Small intestine (tissue), 7 donors: Measurements from ENCODE around the gene SYF2. TPM values are rescaled to one million over a fixed set of nuclear protein-coding genes. Genes with fewer than 3 reads are reported as not detected.

Experiments used
- DNase-seq, 2 donors: peaks; one replicate each; pipeline versions ENCODE4 v3.0.0 to v3.0.0-alpha.2; 2013
- FAIRE-seq: peaks from 2 replicates; lab custom pipeline; 2012; peaks lifted over from hg19 to GRCh38; lab: Jason Lieb, UNC
- H3K27ac ChIP-seq, 3 donors: one replicate each; pipeline ENCODE4 v1.5.1; 2013; ENCODE audit warnings: low read length in 2 of 3, mild to moderate bottlenecking in 2 of 3, control low read depth in 1 of 3, inconsistent platforms in 1 of 3, low read depth in 1 of 3, moderate library complexity in 1 of 3
- H3K27me3 ChIP-seq, 3 donors: one replicate each; pipeline ENCODE4 v1.6.1; 2013; ENCODE audit warnings: low read length in 3 of 3, inconsistent platforms in 1 of 3; ENCODE audit not compliant: control insufficient read depth in 3 of 3, insufficient read depth in 3 of 3
- H3K36me3 ChIP-seq, 3 donors: one replicate each; pipeline ENCODE4 v1.6.1; 2013; ENCODE audit warnings: low read length in 3 of 3, inconsistent platforms in 1 of 3, low read depth in 1 of 3, mild to moderate bottlenecking in 1 of 3, moderate library complexity in 1 of 3; ENCODE audit not compliant: control insufficient read depth in 3 of 3, insufficient read depth in 2 of 3
- H3K4me1 ChIP-seq, 3 donors: one replicate each; pipeline ENCODE4 v1.6.1; 2013; ENCODE audit warnings: low read length in 2 of 3, inconsistent platforms in 1 of 3, low read depth in 1 of 3, mild to moderate bottlenecking in 1 of 3, moderate library complexity in 1 of 3; ENCODE audit not compliant: control insufficient read depth in 3 of 3, insufficient read depth in 2 of 3
- H3K4me3 ChIP-seq, 3 donors: one replicate each; pipeline ENCODE4 v1.5.1; 2013; ENCODE audit warnings: low read length in 3 of 3, control low read depth in 1 of 3, inconsistent platforms in 1 of 3, low read depth in 1 of 3, mild to moderate bottlenecking in 1 of 3, moderate library complexity in 1 of 3
- H3K9me3 ChIP-seq, 2 donors: one replicate each; pipeline ENCODE4 v1.6.1; 2013; ENCODE audit warnings: low read depth in 1 of 2, low read length in 1 of 2; ENCODE audit not compliant: control insufficient read depth in 2 of 2, insufficient read depth in 1 of 2
- WGBS, 3 donors: extraction: QIAGEN DNeasy Blood & Tissue Kit; methylation state at CpG; one replicate each; pipeline ENCODE4 v1.1.7; 2013; 5-methylcytosine and 5-hydroxymethylcytosine counted together
- polyA plus RNA-seq, 4 donors: library from polyadenylated mRNA; stranded (reverse) in 3 of 4; unstranded in 1 of 4; fragments of 200-250 nt in 3 of 4; fragments of 120-200 nt in 1 of 4; gene quantifications; one replicate each; pipeline versions ENCODE4 v1.2.1 to v1.2.3, GENCODE V29; 2013
- donor health status: healthy with polysubstance abuse.
- donor health status: control.
- donor health status: control.
- donor health status: Bipolar disorder and iron deficiency.
- donor health status: healthy.

The SYF2 gene
- polyA plus RNA-seq, 4 donors, result 68.6 to 136 (median 93.1) TPM

DNA sequence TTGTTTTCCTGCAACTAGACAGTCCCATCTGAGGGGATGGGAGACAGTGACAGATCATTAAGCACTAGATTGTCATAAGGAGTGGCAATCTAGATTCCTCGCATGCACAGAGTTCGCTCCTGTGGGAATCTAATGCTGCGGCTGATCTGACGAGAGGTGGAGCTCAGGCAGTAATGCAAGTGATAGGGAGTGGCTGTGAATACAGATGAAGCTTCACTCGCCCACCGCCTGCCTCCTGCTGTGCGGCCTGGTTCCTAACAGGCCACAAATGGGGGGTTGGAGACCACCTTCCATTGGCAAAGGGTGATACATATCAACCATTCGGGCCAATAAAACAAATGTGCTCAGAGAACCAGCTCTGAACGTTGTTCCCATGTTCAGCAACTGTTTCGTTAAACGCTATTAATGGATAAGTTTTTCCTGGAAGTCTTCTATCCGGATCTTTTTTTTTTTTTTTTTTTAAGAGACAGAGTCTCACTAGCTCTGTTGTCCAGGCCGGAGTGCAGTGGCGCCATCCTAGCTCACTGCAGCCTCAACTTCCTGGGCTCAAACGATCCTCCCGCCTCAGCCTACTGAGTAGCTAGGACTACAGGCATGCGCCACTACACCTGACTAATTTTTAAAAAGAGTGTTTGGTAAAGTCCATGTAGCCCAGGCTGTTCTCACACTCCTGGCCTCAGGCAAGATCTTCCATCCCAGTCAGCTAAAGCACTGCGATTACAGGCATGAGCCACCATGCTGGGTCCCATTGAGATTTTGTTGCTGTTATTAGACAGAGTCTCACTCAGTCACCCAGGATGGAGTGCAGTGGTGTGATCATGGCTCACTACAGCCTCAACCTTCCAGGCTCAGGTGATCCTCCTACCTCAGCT lies 23.6 kb upstream of the SYF2 start:
- DNase-seq (no peak), FAIRE-seq (no peak)
- Histone ChIP-seq H3K4me3 (no peak overlapping the region), H3K9me3 (no peaks in the 10 kb centered on the region), H3K36me3 (no peaks in the 10 kb centered on the region), H3K27me3 (no peaks in the 10 kb centered on the region), H3K4me1 (no peaks in the 10 kb centered on the region), H3K27ac (no peak overlapping the region)
- 66 to 83% (median 74%) methylated on average over 18 of the region's 18 CpGs for WGBS, 3 donors

DNA sequence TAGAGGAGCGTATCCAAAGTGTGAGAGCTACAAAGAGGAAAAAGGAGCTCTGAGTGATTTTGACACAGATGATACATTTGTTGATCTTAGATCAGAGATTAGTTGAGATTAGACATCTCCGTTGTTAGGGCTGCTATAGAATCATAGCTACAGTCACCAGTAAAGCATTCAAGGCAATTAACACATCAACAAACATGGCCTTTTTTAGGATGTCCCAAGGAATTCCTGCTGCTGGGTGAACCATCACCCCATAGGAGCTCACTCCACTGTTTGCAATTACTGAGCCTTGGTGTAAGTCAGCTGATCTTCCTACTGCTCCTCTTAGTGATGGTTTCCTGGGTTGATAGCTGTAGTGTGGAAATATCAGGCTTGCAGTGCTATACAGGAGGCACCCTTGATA lies 21.6 kb upstream of the SYF2 start:
- Histone ChIP-seq H3K27me3 (no peaks in the 10 kb centered on the region), H3K4me1 (no peaks in the 10 kb centered on the region), H3K9me3 (no peaks in the 10 kb centered on the region), H3K36me3 (no peaks in the 10 kb centered on the region), H3K27ac (peak overlapping the region in 1 of 3 donors; percentile 12), H3K4me3 (no peak overlapping the region)
- FAIRE-seq (no peak), DNase-seq (no peak)
- WGBS, 3 donors, result 78 to 87% (median 87%) methylated on average over 2 of the region's 2 CpGs

DNA sequence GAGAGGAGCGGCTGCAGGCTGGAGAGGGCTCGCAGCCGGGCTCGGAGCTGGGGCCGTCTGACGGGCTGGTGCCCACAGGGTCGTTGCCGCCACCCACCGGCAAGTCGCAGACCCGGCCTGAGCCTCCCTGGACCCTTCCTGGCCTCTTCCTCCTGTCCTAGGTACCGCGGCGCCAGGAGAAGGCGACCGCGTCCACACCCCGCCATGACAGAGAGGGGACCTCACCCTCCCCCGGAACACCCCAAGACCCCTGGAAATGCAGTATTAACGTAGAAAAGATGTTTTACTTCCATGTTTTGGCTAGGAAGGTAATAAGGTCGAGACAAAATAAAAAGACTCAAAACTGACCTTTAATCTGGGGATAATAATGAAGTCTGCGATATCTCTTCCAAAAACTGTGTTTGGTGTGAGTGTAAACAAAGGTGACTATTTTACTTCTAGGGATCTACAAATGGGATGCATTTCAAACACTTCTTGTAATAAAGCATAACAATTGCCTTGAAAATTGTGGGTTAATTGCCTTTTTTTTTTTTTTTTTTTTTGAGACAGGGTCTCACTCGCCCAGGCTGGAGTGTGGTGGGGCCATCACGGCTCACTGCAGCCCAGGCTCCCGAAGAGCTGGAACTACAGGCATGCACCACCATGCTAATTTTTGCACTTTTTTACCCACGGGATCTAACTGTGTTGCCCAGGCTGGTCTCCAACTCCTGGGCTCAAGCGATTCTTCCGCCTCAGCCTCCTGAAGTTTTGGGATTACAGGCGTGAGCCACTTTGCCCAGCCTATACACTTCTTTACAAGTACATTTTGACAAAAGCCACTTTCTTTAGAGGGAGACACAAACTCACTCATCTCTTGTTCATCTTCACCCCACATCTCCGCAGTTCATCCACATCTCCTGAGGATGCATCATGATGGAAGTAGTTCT lies 15.8 kb upstream of the SYF2 start:
- Histone ChIP-seq H3K4me1 (peaks cover 0 to 6% (median 5%) of the 10 kb centered on the region in 3 donors), H3K36me3 (peaks cover 3 to 10% (median 10%) of the 10 kb centered on the region in 3 donors), H3K27me3 (no peaks in the 10 kb centered on the region), H3K27ac (peak overlapping the region; percentile 57 to 100 (median 99)), H3K9me3 (no peaks in the 10 kb centered on the region), H3K4me3 (peak overlapping the region; percentile 50 to 97 (median 91))
- WGBS, 3 donors, result 21 to 24% (median 21%) methylated on average over 29 to 30 of the region's 30 CpGs
- no peak for FAIRE-seq
- DNase-seq, result no peak

DNA sequence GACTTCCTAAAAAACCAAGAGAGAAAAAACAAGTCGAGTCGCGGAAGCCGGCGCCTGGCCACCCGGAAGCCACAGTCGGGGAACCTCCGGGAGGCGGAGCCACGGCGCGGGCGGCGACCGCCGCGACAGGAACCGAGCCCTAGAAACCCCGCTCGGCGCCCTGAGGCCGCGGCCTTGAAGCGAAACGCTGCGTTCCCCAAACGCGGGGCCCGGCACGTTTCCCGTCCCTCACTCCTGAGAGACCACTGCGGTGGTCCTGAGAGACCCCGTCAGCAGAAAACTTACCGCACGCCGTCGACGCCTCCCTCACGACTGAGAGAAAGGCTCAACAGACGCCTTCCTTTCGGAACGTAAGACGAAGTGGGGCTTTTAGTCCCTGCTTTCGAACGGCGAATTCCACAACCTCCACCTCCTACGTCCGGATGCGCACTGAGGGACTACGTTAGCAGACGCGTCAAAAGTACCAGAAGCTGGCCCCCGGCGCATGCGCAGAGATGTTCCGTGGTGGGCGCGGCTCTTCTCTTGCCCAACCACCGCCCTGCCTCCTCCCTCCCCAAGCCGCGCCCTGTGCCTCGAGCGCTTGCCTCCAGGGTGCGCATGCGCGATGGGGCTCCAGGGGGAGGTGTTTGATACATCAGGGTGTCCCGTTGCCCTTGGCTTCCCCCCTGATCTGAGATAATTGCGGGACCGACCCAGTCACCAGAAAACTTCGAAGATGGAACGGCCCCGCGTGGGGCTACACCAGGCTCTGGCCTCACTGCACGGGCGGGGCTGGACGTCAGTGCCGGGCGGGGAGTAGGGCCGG lies 14.9 kb upstream of the SYF2 start, which contains the start of gene RSRP1:
RSRP1 (minus strand) TSS at position 431 of the 805 bp plus-strand sequence. CDS start 491 bp downstream, outside the sequence.
- H3K9me3 ChIP-seq, result no peaks in the 10 kb centered on the region
- H3K27ac ChIP-seq, result peak within 1 kb of the TSS; percentile 99 to 100 (median 100)
- H3K27me3 ChIP-seq, result no peaks in the 10 kb centered on the region
- peaks cover 7 to 14% (median 14%) of the 10 kb centered on the region in 3 donors for H3K36me3 ChIP-seq
- DNase-seq (peak; percentile 99 to 100), FAIRE-seq (no peak)
- H3K4me3 ChIP-seq, result peak within 1 kb of the TSS; percentile 85 to 97 (median 91)
- WGBS, 3 donors, result 0% methylated on average over 69 to 79 of the region's 79 CpGs
- peaks cover 0 to 6% (median 5%) of the 10 kb centered on the region in 3 donors for H3K4me1 ChIP-seq

DNA sequence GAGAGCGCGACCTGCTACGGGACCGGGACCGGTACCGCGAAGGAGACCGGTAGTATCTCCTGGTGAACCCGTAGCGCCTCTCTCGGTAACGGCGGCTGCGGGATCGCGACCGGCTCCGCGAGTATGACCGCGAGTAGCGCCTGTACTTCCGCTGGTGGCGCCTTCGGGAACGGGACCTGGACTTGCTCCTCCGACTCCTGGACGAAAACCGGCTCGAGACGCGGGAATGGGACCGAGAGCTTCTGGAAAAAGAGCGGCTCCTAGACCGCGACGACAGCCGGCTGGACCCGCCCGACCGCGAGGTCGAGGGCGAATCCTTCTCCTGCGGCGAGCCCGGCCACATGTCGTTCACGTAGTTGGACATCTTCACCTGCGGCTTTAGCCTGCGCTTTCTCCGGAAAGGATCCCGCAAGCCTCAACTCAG lies 14.3 kb upstream of the SYF2 start:
- WGBS, 3 donors, result 0 to 1% (median 0%) methylated on average over 53 of the region's 53 CpGs
- Histone ChIP-seq H3K27ac (peak overlapping the region; percentile 99 to 100 (median 100)), H3K4me3 (peak overlapping the region; percentile 85 to 97 (median 91)), H3K27me3 (no peaks in the 10 kb centered on the region), H3K9me3 (no peaks in the 10 kb centered on the region), H3K36me3 (peaks cover 10 to 16% (median 14%) of the 10 kb centered on the region in 3 donors), H3K4me1 (peaks cover 0 to 6% (median 5%) of the 10 kb centered on the region in 3 donors)
- DNase-seq (no peak), FAIRE-seq (no peak)

DNA sequence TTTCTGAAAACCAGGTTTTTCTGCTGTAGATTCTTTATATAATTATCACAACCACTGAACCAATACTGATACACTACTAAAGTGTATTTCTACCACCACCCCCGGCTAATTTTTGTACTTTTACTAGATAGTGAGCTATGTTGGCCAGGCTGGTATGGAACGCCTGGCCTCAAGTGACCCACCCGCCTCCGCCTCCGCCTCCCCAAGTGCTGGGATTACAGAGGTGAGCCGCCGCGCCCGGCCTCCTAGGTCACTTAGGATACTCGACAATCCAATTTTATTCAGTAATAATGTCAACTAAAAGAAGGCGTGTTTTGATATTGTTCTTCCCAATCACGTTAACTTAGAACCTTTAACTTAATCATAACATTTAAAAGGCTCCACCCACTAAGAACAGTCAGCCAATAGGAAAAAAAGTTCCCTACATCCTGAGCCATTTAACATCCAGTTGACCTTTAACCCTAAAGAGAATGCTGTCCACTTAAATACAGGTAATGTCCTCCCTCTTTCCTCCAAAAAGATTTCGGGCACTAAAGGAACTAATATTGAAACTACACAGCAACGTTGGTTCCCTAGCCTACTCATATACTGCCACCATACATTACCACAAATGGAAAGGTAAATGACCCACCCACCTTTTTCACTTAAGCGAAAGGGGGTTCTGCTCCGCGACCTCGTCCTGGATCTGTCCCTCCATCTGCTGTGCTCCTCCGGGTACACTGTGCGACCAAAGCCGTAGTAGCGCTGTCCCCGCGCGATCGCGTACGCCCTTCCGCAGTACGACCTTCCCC lies 13.7 kb upstream of the SYF2 start:
- FAIRE-seq (no peak), DNase-seq (peak; percentile 59 to 79)
- H3K4me3 ChIP-seq, result peak overlapping the region; percentile 85 to 97 (median 91)
- no peaks in the 10 kb centered on the region for H3K9me3 ChIP-seq
- H3K4me1 ChIP-seq, result peaks cover 0 to 6% (median 5%) of the 10 kb centered on the region in 3 donors
- peaks cover 10 to 20% (median 16%) of the 10 kb centered on the region in 3 donors for H3K36me3 ChIP-seq
- no peaks in the 10 kb centered on the region for H3K27me3 ChIP-seq
- WGBS, 3 donors, result 9 to 12% (median 9%) methylated on average over 30 of the region's 30 CpGs
- peak overlapping the region; percentile 99 to 100 (median 100) for H3K27ac ChIP-seq

DNA sequence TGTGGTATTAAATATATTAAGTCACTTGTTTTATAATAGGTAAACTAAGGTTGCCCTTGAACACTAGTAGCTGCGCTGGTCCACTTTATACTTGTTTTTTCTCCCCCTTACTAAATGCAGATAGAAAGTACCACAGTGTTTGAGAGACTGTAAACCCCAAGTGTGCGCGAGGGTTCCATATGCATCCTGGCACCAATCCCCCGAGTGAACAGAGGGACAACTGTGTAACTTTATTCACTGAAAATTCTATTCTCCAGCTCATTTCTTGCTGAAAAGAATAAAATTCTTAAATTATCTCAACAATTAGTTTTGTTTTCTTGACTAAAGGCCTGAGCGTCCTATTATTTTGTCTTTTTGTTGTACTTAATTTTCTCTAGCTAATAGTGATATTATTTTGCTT lies 13.1 kb upstream of the SYF2 start:
- Histone ChIP-seq H3K27ac (no peak overlapping the region), H3K36me3 (peaks cover 10 to 26% (median 16%) of the 10 kb centered on the region in 3 donors), H3K27me3 (no peaks in the 10 kb centered on the region), H3K4me1 (peaks cover 3 to 12% (median 6%) of the 10 kb centered on the region in 3 donors), H3K4me3 (peak overlapping the region; percentile 19 to 97 (median 91)), H3K9me3 (no peaks in the 10 kb centered on the region)
- DNase-seq, result no peak
- 59 to 73% (median 70%) methylated on average over 5 of the region's 5 CpGs for WGBS, 3 donors
- FAIRE-seq, result no peak
